GM21515 (cell line): ENCODE results near the gene FAM210B.
A peak's percentile ranks its signal among the peaks of the same experiment; 100 is the strongest.
"Not testable (repeated sequence)": the region's sequence is repeated elsewhere in the genome, so short reads cannot be mapped to it uniquely, and the experiment has no call there.

Experiments used
- ATAC-seq: cut with Tn5 transposase; IDR thresholded peaks from one replicate; pipeline ENCODE4 v1.9.1; 2021; ENCODE audit not compliant: unreplicated experiment

The FAM210B gene

GRCh38 chr20:56391596-56392131, 32.9 kb downstream of the FAM210B start:
- peak; percentile 29 for ATAC-seq

GRCh38 chr20:56392132-56392880, 33.5 kb downstream of the FAM210B start, which contains the start of the genes AURKA and CSTF1:
AURKA (minus strand) TSS chr20:56392215; CDS start chr20:56388197, 4,018 bp downstream.
CSTF1 (plus strand) TSS chr20:56392645; CDS start chr20:56395553, 2,908 bp downstream.
- peak; percentile 93 for ATAC-seq

GRCh38 chr20:56392881-56393482, 34.2 kb downstream of the FAM210B start:
- ATAC-seq, result no peak

GRCh38 chr20:56393653-56394052, 34.9 kb downstream of the FAM210B start:
- no peak for ATAC-seq

GRCh38 chr20:56395166-56395565, 36.4 kb downstream of the FAM210B start:
- no peak for ATAC-seq

- ATAC-seq, result peak; percentile 57
Measured at GRCh38 chr20:56400001-56400640, 41.3 kb downstream of the FAM210B start.

- ATAC-seq, result no peak
Measured at GRCh38 chr20:56403465-56403864, 44.7 kb downstream of the FAM210B start.

GRCh38 chr20:56405356-56405755, 46.6 kb downstream of the FAM210B start:
- ATAC-seq, result not testable (repeated sequence)

GRCh38 chr20:56406910-56407309, 48.1 kb downstream of the FAM210B start:
- ATAC-seq, result no peak

GRCh38 chr20:56409521-56409920, 50.7 kb downstream of the FAM210B start:
- no peak for ATAC-seq

GRCh38 chr20:56409956-56410355, 51.2 kb downstream of the FAM210B start:
- no peak for ATAC-seq

- ATAC-seq, result not testable (repeated sequence)
Measured at GRCh38 chr20:56411287-56411686, 52.5 kb downstream of the FAM210B start.

GRCh38 chr20:56411759-56412472, 53.1 kb downstream of the FAM210B start, which contains the start of gene CASS4:
CASS4 (plus strand) TSS chr20:56412260; CDS start chr20:56412459, 199 bp downstream.
- peak; percentile 65 for ATAC-seq

GRCh38 chr20:56412473-56412790, 53.7 kb downstream of the FAM210B start:
- ATAC-seq, result no peak

GRCh38 chr20:56412949-56413348, 54.2 kb downstream of the FAM210B start:
- ATAC-seq, result no peak

GRCh38 chr20:56414842-56415765, 56.3 kb downstream of the FAM210B start:
- no peak for ATAC-seq

- ATAC-seq, result no peak
Measured at GRCh38 chr20:56417402-56417801, 58.6 kb downstream of the FAM210B start.

GRCh38 chr20:56417911-56418310, 59.1 kb downstream of the FAM210B start:
- no peak for ATAC-seq
